GM12878 (cell line): ENCODE results near the gene UVRAG. TPM values are rescaled to one million over a fixed set of nuclear protein-coding genes. Genes with fewer than 3 reads are reported as not detected.

ENCODE experiments used
- ATAC-seq: fragments of 200-7000 bp; cut with Tn5 transposase; 3 replicates; pipeline ENCODE4 v1.9.1; 2020; ENCODE audit warnings: mild to moderate bottlenecking, moderate library complexity
- BruUV-seq: library from RNA; stranded (reverse); fragments of 400-500 nt; replicated peaks from 2 replicates; lab custom pipeline; 2021; lab: Mats Ljungman, UMichigan
- CTCF ChIA-PET: fragments of 300-600 bp; sonication (Branson Sonifier 250); formaldehyde crosslinking; extraction: SDS; loops from one replicate; lab custom pipeline; 2021; ENCODE audit warnings: inconsistent platforms; lab: Yijun Ruan, JAX
- POLR2A ChIA-PET: fragments of 350-600 bp; formaldehyde crosslinking; extraction: SDS; loops from one replicate; lab custom pipeline; 2021; ENCODE audit warnings: inconsistent platforms; lab: Charles Lee
- RAD21 ChIA-PET: fragments of 300-600 bp; sonication (Branson Sonifier 250); formaldehyde crosslinking; loops from one replicate; lab custom pipeline; 2023; ENCODE audit warnings: antibody characterized with exemption; ENCODE audit not compliant: unreplicated experiment; lab: Charles Lee
- SMC1A ChIA-PET: fragments of 300-600 bp; sonication (Branson Sonifier 250); formaldehyde crosslinking; loops from one replicate; lab custom pipeline; 2023; ENCODE audit not compliant: unreplicated experiment, uncharacterized antibody; lab: Charles Lee
- DNase-seq: peaks from one replicate; pipeline ENCODE4 v3.0.0-alpha.2; 2011; ENCODE audit warnings: low read depth, low spot score
- FAIRE-seq: peaks from 3 replicates; lab custom pipeline; 2011; peaks lifted over from hg19 to GRCh38; lab: Jason Lieb, UNC
- H2AFZ ChIP-seq: 2 replicates; pipeline ENCODE4 v1.6.0; 2011; ENCODE audit warnings: low read depth, low read length, control low read depth; ENCODE audit not compliant: control insufficient read depth
- H3K27ac ChIP-seq: 2 replicates; pipeline ENCODE4 v1.5.1; 2011; ENCODE audit warnings: control low read depth; ENCODE audit not compliant: control insufficient read depth, insufficient read depth
- H3K27me3 ChIP-seq, 2 experiments: replicated peaks in 1 of 2; 2 replicates each; pipeline versions ENCODE4 v1.6.0 to v1.6.1; 2011; ENCODE audit warnings: low read length in 1 of 2; ENCODE audit not compliant: control insufficient read depth in 2 of 2, insufficient read depth in 2 of 2
- H3K36me3 ChIP-seq, 2 experiments: 2 replicates each; pipeline ENCODE4 v1.5.1; 2011; ENCODE audit warnings: low read length in 1 of 2; ENCODE audit not compliant: control insufficient read depth in 2 of 2, insufficient read depth in 2 of 2
- H3K4me1 ChIP-seq: 2 replicates; pipeline ENCODE4 v1.6.1; 2011; ENCODE audit warnings: mild to moderate bottlenecking, low read length, moderate library complexity, mixed read lengths; ENCODE audit not compliant: control insufficient read depth, insufficient read depth
- H3K4me2 ChIP-seq: 2 replicates; pipeline ENCODE4 v1.6.0; 2011; ENCODE audit warnings: control low read depth; ENCODE audit not compliant: control insufficient read depth, insufficient read depth
- H3K4me3 ChIP-seq: fragments of 200-600 bp; sonication (generic); 2 replicates; pipeline ENCODE4 v1.5.1; 2016
- H3K79me2 ChIP-seq: 2 replicates; pipeline ENCODE4 v1.6.0; 2011; ENCODE audit warnings: low read length; ENCODE audit not compliant: control insufficient read depth, insufficient read depth
- H3K9ac ChIP-seq: 2 replicates; pipeline ENCODE4 v1.8.0; 2011; ENCODE audit warnings: low read length, control low read depth, mixed read lengths; ENCODE audit not compliant: control insufficient read depth, insufficient read depth
- H3K9me3 ChIP-seq: replicated peaks from 3 replicates; pipeline ENCODE4 v1.5.1; 2011; ENCODE audit warnings: mild to moderate bottlenecking, low read length; ENCODE audit not compliant: control insufficient read depth, insufficient read depth
- H4K20me1 ChIP-seq: 2 replicates; pipeline ENCODE4 v1.6.0; 2011; ENCODE audit not compliant: control insufficient read depth, insufficient read depth
- ASH2L ChIP-seq: fragments of 300-600, 200-600 bp; sonication (generic); IDR thresholded peaks from 2 replicates; pipeline ENCODE4 v1.6.1; 2017; ENCODE audit warnings: low read depth, mild to moderate bottlenecking, borderline replicate concordance
- ATF7 ChIP-seq: fragments of 450-650 bp; IDR thresholded peaks from 2 replicates; pipeline ENCODE4 v1.6.1; 2016; ENCODE audit warnings: low read depth, mild to moderate bottlenecking
- BACH1 ChIP-seq: fragments of 450-650 bp; IDR thresholded peaks from 2 replicates; pipeline ENCODE4 v1.6.1; 2017; ENCODE audit warnings: mild to moderate bottlenecking, borderline replicate concordance
- CHD1 ChIP-seq: IDR thresholded peaks from 2 replicates; pipeline ENCODE4 v1.6.1; 2012; ENCODE audit warnings: low read depth, low read length, improper control_type of control experiment
- CHD4 ChIP-seq: fragments of 200-600 bp; sonication (generic); IDR thresholded peaks from 2 replicates; pipeline ENCODE4 v1.6.1; 2016; ENCODE audit warnings: mild to moderate bottlenecking
- FOXM1 ChIP-seq: IDR thresholded peaks from 2 replicates; pipeline ENCODE4 v1.6.1; 2012; ENCODE audit warnings: low read depth, mild to moderate bottlenecking, inconsistent platforms, low read length, moderate library complexity
- KDM1A ChIP-seq: fragments of 200-600 bp; sonication (generic); IDR thresholded peaks from 2 replicates; pipeline ENCODE4 v1.6.1; 2016; ENCODE audit warnings: borderline replicate concordance
- MEF2B ChIP-seq: fragments of 450-650 bp; IDR thresholded peaks from 2 replicates; pipeline ENCODE4 v1.6.1; 2018; ENCODE audit warnings: mild to moderate bottlenecking, moderate library complexity; ENCODE audit not compliant: partially characterized antibody, poor library complexity, severe bottlenecking
- MTA2 ChIP-seq: fragments of 450-650 bp; IDR thresholded peaks from 2 replicates; pipeline ENCODE4 v1.6.1; 2016; ENCODE audit warnings: low read depth, mild to moderate bottlenecking, moderate library complexity
- NFXL1 ChIP-seq: fragments of 450-650 bp; IDR thresholded peaks from 2 replicates; pipeline ENCODE4 v1.6.1; 2017; ENCODE audit warnings: antibody characterized with exemption, mild to moderate bottlenecking, borderline replicate concordance
- NFYB ChIP-seq: IDR thresholded peaks from 2 replicates; pipeline ENCODE4 v1.6.1; 2011; ENCODE audit warnings: low read depth, mild to moderate bottlenecking, low read length, improper control_type of control experiment, moderate library complexity; ENCODE audit not compliant: insufficient read depth
- PML ChIP-seq: IDR thresholded peaks from 2 replicates; pipeline ENCODE4 v1.6.1; 2012; ENCODE audit warnings: low read length, inconsistent platforms
- RCOR1 ChIP-seq: conservative IDR thresholded peaks from 2 replicates; pipeline ENCODE4 v1.6.1; 2012; ENCODE audit warnings: low read depth, low read length, improper control_type of control experiment
- SPI1 ChIP-seq: IDR thresholded peaks from 2 replicates; pipeline ENCODE4 v1.6.1; 2011; ENCODE audit warnings: low read depth, mild to moderate bottlenecking, low read length, moderate library complexity, borderline replicate concordance; ENCODE audit not compliant: insufficient read depth
- ZBTB11 ChIP-seq: fragments of 450-650 bp; formaldehyde crosslinking; IDR thresholded peaks from 2 replicates; pipeline ENCODE4 v1.5.0; 2022; ENCODE audit warnings: mild to moderate bottlenecking, missing genetic modification characterization
- ZNF217 ChIP-seq: fragments of 450-650 bp; IDR thresholded peaks from 2 replicates; pipeline ENCODE4 v1.6.1; 2017; ENCODE audit warnings: antibody characterized with exemption, mild to moderate bottlenecking
- ZNF622 ChIP-seq: fragments of 450-650 bp; IDR thresholded peaks from 2 replicates; pipeline ENCODE4 v1.6.1; 2017; ENCODE audit warnings: mild to moderate bottlenecking, inconsistent platforms
- WGBS: methylation state at CpG from one replicate; pipeline ENCODE4 v1.1.6; 2016; ENCODE audit warnings: low lambda C conversion rate; ENCODE audit not compliant: insufficient replicate concordance, insufficient coverage; ENCODE audit errors: missing lambda C conversion rate; 5-methylcytosine and 5-hydroxymethylcytosine counted together
- in situ Hi-C: fragments of 300-500 bp; cut with MboI; formaldehyde crosslinking; loops from 9 replicates; pipeline ENCODE4 v1.14.3; 2018; ENCODE audit warnings: mixed read lengths
- intact Hi-C: fragments of 100-400 bp; cut with micrococcal nuclease; formaldehyde crosslinking; loops from one replicate; pipeline ENCODE4 v1.14.2; 2022; ENCODE audit not compliant: unreplicated experiment
- polyA plus RNA-seq, 11 experiments: library from polyadenylated mRNA; depleted of rRNA in 4 of 11; unstranded in 6 of 11; stranded (reverse) in 5 of 11; fragments of >200 nt; fragmentation: Nextera tagmentation in 4 of 11; fragmentation: Illumina TruSeq in 1 of 11; extraction: Ambion mirVana in 4 of 11; extraction: Trizol in 1 of 11; gene quantifications; 1 replicate in 1 of 11; 2 replicates in 10 of 11; pipeline versions ENCODE4 v1.2.1 to v1.2.3, GENCODE V29; 2011 to 2016; ENCODE audit warnings: inconsistent platforms in 2 of 11, missing spikeins in 2 of 11, low read depth in 1 of 11
- total RNA-seq, 4 experiments: library from RNA; depleted of rRNA in 3 of 4; stranded (reverse); fragments of >200 nt in 3 of 4; fragmentation: Illumina TruSeq in 1 of 4; extraction: Trizol in 1 of 4; gene quantifications; 2 replicates each; pipeline versions ENCODE4 v1.2.1 to v1.2.3, GENCODE V29; 2013 to 2021

The UVRAG gene
- total and polyA plus RNA-seq, 10 of the 15 experiments (the other 5 are each of a cell fraction or from before 2014, with no cell fraction given) = 7.0 to 43.4 (median 37.0) TPM

GRCh38 chr11:75796091-75796435 lies 18.9 kb upstream of the UVRAG start:
- 100% methylated on average over 2 of the region's 2 CpGs for WGBS
- no peaks in the 10 kb centered on the region for H3K9me3 ChIP-seq
- no peaks in the 10 kb centered on the region for H3K79me2 ChIP-seq
- SMC1A ChIA-PET = interaction anchor here (1.5 kb wide), 1 partner anchor 97 kb away, joined by 3 read pairs; no protein-coding TSS in a partner anchor
- no peak for TF ChIP-seq FOXM1
- no peak for TF ChIP-seq ZBTB11 (CRISPR knock-in tag)
- no peak for TF ChIP-seq PML
- TF ChIP-seq BACH1 = no peak
- no peak for TF ChIP-seq KDM1A
- no peak for TF ChIP-seq RCOR1
- no peak for TF ChIP-seq ATF7
- TF ChIP-seq ASH2L = no peak
- no peak for TF ChIP-seq MTA2
- TF ChIP-seq SPI1 = no peak
- no peak for TF ChIP-seq ZNF217
- no peak for TF ChIP-seq NFYB
- TF ChIP-seq ZNF622 = no peak
- no peak for TF ChIP-seq MEF2B
- no peak for TF ChIP-seq NFXL1
- no peak for TF ChIP-seq CHD1
- no peak for TF ChIP-seq CHD4
- no TSS peak for BruUV-seq
- ATAC-seq (no peak), DNase-seq (no peak), FAIRE-seq (no peak)
- no peak overlapping the region for H2AFZ ChIP-seq
- CTCF ChIA-PET = interaction anchor here (1.2 kb wide), 1 partner anchor 356 kb away, joined by 4 read pairs; no protein-coding TSS in a partner anchor
- no peaks in the 10 kb centered on the region for H3K27me3 ChIP-seq
- H4K20me1 ChIP-seq = no peaks in the 10 kb centered on the region
- H3K4me1 ChIP-seq = no peaks in the 10 kb centered on the region
- peaks cover 0 to 10% of the 10 kb centered on the region in 2 experiments; a peak in 2 of 4 replicates for H3K36me3 ChIP-seq
- POLR2A ChIA-PET = no interaction called here
- in situ Hi-C loops (no loop called here), intact Hi-C loops (no loop called here)
- no peak overlapping the region for H3K27ac ChIP-seq
- no peak overlapping the region for H3K4me3 ChIP-seq
- no peak overlapping the region for H3K9ac ChIP-seq
- no peak overlapping the region for H3K4me2 ChIP-seq
- RAD21 ChIA-PET = interaction anchor here (0.7 kb wide), 1 partner anchor 779 kb away, joined by 3 read pairs; no protein-coding TSS in a partner anchor
